Measurements from ENCODE around the gene DNAJC18.

- no peak for TF ChIP-seq CTCF (IDR thresholded peaks at IDR 0.05)
- TF ChIP-seq POLR2A (IDR thresholded peaks at IDR 0.05), result no peak
Observed at GRCh38 chr5:139472386-139473030, 33.2 kb upstream of the DNAJC18 start.
